Erythroblast (primary cell): Measurements from ENCODE around the gene RFFL.

Source experiments
- GATA1 ChIP-seq: IDR thresholded peaks from 2 replicates; pipeline ENCODE4 v1.6.1; 2011; ENCODE audit warnings: low read depth, mild to moderate bottlenecking, control low read depth, low read length, moderate library complexity
- POLR2A ChIP-seq: IDR thresholded peaks from 2 replicates; pipeline ENCODE4 v1.6.1; 2011; ENCODE audit warnings: mild to moderate bottlenecking, low read length

GRCh38 chr17:35056013-35056412 lies 7.5 kb downstream of the RFFL start:
- TF ChIP-seq POLR2A (no peak), GATA1 (no peak)
